Stimulated activated CD8-positive, alpha-beta memory T cell treated with anti-CD3 and anti-CD28 coated beads, Interleukin-15, amount 100 ng/mL, for 24 hours (primary cell): Measurements from ENCODE around the gene ROR1.

ENCODE experiments used
- DNase-seq: peaks from one replicate; pipeline ENCODE4 v3.0.0-alpha.2; 2020; ENCODE audit warnings: low read depth

Gene ROR1

GRCh38 chr1:63912643-63913042 is 138.8 kb downstream of the ROR1 start:
- DNase-seq: no peak

- DNase-seq: no peak
These were observed 139.7 kb downstream of the ROR1 start for GRCh38 chr1:63913533-63913932.

GRCh38 chr1:63914241-63914640 is 140.4 kb downstream of the ROR1 start:
- DNase-seq: no peak

GRCh38 chr1:63914706-63915105 is 140.9 kb downstream of the ROR1 start:
- DNase-seq: no peak

GRCh38 chr1:63915121-63915520 is 141.3 kb downstream of the ROR1 start:
- DNase-seq: no peak

- DNase-seq: no peak
These were observed 142.9 kb downstream of the ROR1 start for GRCh38 chr1:63916485-63917360.

GRCh38 chr1:63917571-63918417 is 144.0 kb downstream of the ROR1 start:
- no peak for DNase-seq

GRCh38 chr1:63918418-63918945 is 144.7 kb downstream of the ROR1 start:
- DNase-seq: no peak

GRCh38 chr1:63920154-63921117 is 146.6 kb downstream of the ROR1 start:
- DNase-seq: no peak

- DNase-seq: no peak
These were observed 147.5 kb downstream of the ROR1 start for GRCh38 chr1:63921359-63921758.

- DNase-seq: no peak
These were observed 148.0 kb downstream of the ROR1 start for GRCh38 chr1:63921802-63922201.

- no peak for DNase-seq
These were observed 149.0 kb downstream of the ROR1 start for GRCh38 chr1:63922848-63923247.

- no peak for DNase-seq
These were observed 149.5 kb downstream of the ROR1 start for GRCh38 chr1:63923302-63923701.

GRCh38 chr1:63924600-63924999 is 150.8 kb downstream of the ROR1 start:
- DNase-seq: no peak

- DNase-seq: no peak
These were observed 154.6 kb downstream of the ROR1 start for GRCh38 chr1:63928186-63929105.

- no peak for DNase-seq
These were observed 155.3 kb downstream of the ROR1 start for GRCh38 chr1:63929106-63929478.

GRCh38 chr1:63931468-63931867 is 157.7 kb downstream of the ROR1 start:
- no peak for DNase-seq

GRCh38 chr1:63934697-63935096 is 160.9 kb downstream of the ROR1 start:
- DNase-seq: no peak

- no peak for DNase-seq
These were observed 161.3 kb downstream of the ROR1 start for GRCh38 chr1:63935143-63935542.

GRCh38 chr1:63935553-63935952 is 161.7 kb downstream of the ROR1 start:
- no peak for DNase-seq

GRCh38 chr1:63936276-63936675 is 162.5 kb downstream of the ROR1 start:
- DNase-seq: no peak
